Measurements from ENCODE around the gene ZNF235.
A peak's percentile ranks its signal among the peaks of the same experiment; 100 is the strongest.
"Not testable (repeated sequence)": the region's sequence is repeated elsewhere in the genome, so short reads cannot be mapped to it uniquely, and the experiment has no call there.

ZNF235 gene

GRCh38 chr19:44304659-44305193, at the start of gene ZNF235:
TSS of gene ZNF235 (minus strand) at chr19:44305025. CDS start at chr19:44303404, 1,621 bp downstream.
- DNase-seq, result peak; percentile 88

- DNase-seq, result no peak
Observed at GRCh38 chr19:44346556-44346955, 41.7 kb upstream of the ZNF235 start.

GRCh38 chr19:44345959-44346358, 41.1 kb upstream of the ZNF235 start:
- peak; percentile 28 for DNase-seq

GRCh38 chr19:44344255-44344654, 39.4 kb upstream of the ZNF235 start:
- DNase-seq, result no peak

- DNase-seq, result no peak
Observed at GRCh38 chr19:44341794-44342193, 37.0 kb upstream of the ZNF235 start.

GRCh38 chr19:44334639-44335038, 29.8 kb upstream of the ZNF235 start:
- DNase-seq, result not testable (repeated sequence)

GRCh38 chr19:44332145-44332544, 27.3 kb upstream of the ZNF235 start:
- DNase-seq, result no peak

GRCh38 chr19:44315883-44316282, 11.1 kb upstream of the ZNF235 start:
- no peak for DNase-seq

GRCh38 chr19:44313231-44313630, 8.4 kb upstream of the ZNF235 start:
- DNase-seq, result no peak

GRCh38 chr19:44308011-44308410, 3.2 kb upstream of the ZNF235 start:
- DNase-seq, result no peak

- DNase-seq, result no peak
Observed at GRCh38 chr19:44306283-44306682, 1.5 kb upstream of the ZNF235 start.

GRCh38 chr19:44305457-44305856, 632 bp upstream of the ZNF235 start:
- no peak for DNase-seq

- DNase-seq, result no peak
Observed at GRCh38 chr19:44303976-44304568, 753 bp downstream of the ZNF235 start.

GRCh38 chr19:44303320-44303719, 1.5 kb downstream of the ZNF235 start:
- DNase-seq, result no peak

GRCh38 chr19:44284968-44285367, 19.9 kb downstream of the ZNF235 start:
- DNase-seq, result no peak

GRCh38 chr19:44282846-44283245, 22.0 kb downstream of the ZNF235 start:
- no peak for DNase-seq

GRCh38 chr19:44280916-44281315, 23.9 kb downstream of the ZNF235 start:
- no peak for DNase-seq

GRCh38 chr19:44278181-44278690, 26.6 kb downstream of the ZNF235 start:
- DNase-seq, result no peak

- DNase-seq, result no peak
Observed at GRCh38 chr19:44277331-44277730, 27.5 kb downstream of the ZNF235 start.

GRCh38 chr19:44260695-44261446, 44.0 kb downstream of the ZNF235 start:
- no peak for DNase-seq

- no peak for DNase-seq
Observed at GRCh38 chr19:44260343-44260681, 44.5 kb downstream of the ZNF235 start.

GRCh38 chr19:44258835-44259413, 45.9 kb downstream of the ZNF235 start:
- DNase-seq, result no peak

GRCh38 chr19:44258136-44258535, 46.7 kb downstream of the ZNF235 start:
- no peak for DNase-seq

Measured in NCI-H2029 treated with DMSO at 0.1 percent for 48 hours (cell line).